ENCODE data around the gene HIPK2.

DNA sequence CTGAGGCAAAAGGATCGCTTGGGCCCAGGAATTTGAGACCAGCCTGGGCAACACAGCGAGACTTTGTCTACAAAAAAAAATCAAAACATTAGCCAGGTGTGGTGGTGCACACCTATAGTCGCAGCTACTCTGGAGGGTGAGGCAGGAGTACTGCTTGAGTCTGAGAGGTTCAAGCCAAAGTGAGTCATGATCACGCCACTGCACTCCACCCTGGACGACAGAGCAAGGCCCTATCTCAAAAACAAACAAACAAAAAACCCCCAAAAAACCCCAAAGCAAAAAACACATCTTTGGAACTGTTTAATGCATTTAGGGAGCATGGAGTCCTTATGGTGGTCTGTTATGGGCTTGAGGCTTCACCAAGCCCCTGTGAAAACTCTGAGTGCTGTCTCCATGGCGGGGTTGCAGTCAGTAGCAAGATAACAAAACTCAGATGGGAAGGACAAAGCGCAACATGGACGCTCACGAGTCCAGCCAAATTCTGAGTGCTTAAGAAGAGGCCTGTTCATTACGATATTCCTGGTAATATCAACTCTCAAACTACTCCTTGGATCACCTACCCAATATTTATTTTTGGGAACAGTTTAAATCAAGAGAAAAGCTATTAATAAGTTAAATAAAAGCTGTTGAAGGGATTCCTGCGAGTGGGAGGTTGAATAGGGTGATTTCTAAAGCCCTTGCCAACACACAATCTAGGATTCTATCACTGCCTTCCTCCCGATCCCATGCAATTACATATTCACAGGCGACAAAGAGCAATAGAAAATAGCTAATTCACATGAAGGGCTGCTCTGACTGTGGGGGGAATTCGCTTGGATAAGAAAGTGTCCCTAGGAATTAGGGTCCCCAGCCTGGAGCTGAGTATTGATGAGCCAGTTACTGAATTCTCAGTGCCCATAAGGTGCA is 123.3 kb downstream of the HIPK2 start:
- TF ChIP-seq, protein P1, sequence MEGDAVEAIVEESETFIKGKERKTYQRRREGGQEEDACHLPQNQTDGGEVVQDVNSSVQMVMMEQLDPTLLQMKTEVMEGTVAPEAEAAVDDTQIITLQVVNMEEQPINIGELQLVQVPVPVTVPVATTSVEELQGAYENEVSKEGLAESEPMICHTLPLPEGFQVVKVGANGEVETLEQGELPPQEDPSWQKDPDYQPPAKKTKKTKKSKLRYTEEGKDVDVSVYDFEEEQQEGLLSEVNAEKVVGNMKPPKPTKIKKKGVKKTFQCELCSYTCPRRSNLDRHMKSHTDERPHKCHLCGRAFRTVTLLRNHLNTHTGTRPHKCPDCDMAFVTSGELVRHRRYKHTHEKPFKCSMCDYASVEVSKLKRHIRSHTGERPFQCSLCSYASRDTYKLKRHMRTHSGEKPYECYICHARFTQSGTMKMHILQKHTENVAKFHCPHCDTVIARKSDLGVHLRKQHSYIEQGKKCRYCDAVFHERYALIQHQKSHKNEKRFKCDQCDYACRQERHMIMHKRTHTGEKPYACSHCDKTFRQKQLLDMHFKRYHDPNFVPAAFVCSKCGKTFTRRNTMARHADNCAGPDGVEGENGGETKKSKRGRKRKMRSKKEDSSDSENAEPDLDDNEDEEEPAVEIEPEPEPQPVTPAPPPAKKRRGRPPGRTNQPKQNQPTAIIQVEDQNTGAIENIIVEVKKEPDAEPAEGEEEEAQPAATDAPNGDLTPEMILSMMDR (IDR thresholded peaks at IDR 0.05): no peak
- TF ChIP-seq POLR2A (IDR thresholded peaks at IDR 0.05) (no peak), POLR2AphosphoS5 (IDR thresholded peaks at IDR 0.05) (no peak)
